Esophagus (tissue), 2 donors: ENCODE data around the gene OR1I1. TPM values are rescaled to one million over a fixed set of nuclear protein-coding genes. Genes with fewer than 3 reads are reported as not detected.

Experiments used
- H3K27ac ChIP-seq, 2 donors: one replicate each; pipeline ENCODE4 v1.5.1; 2013; ENCODE audit warnings: low read depth in 2 of 2, mild to moderate bottlenecking in 2 of 2, inconsistent platforms in 1 of 2, low read length in 1 of 2, moderate library complexity in 1 of 2
- H3K27me3 ChIP-seq, 2 donors: one replicate each; pipeline ENCODE4 v1.6.1; 2013; ENCODE audit warnings: low read length in 2 of 2, control low read depth in 1 of 2, mild to moderate bottlenecking in 1 of 2; ENCODE audit not compliant: insufficient read depth in 2 of 2, control insufficient read depth in 1 of 2
- H3K36me3 ChIP-seq, 2 donors: one replicate each; pipeline ENCODE4 v1.6.1; 2013; ENCODE audit warnings: low read length in 1 of 2; ENCODE audit not compliant: control insufficient read depth in 2 of 2, insufficient read depth in 2 of 2
- H3K4me1 ChIP-seq, 2 donors: one replicate each; pipeline ENCODE4 v1.6.1; 2013; ENCODE audit warnings: low read length in 1 of 2; ENCODE audit not compliant: control insufficient read depth in 2 of 2, insufficient read depth in 2 of 2
- H3K4me3 ChIP-seq, 2 donors: one replicate each; pipeline ENCODE4 v1.5.1; 2013; ENCODE audit warnings: low read length in 2 of 2, mild to moderate bottlenecking in 2 of 2, low read depth in 1 of 2, moderate library complexity in 1 of 2
- H3K9me3 ChIP-seq, 2 donors: one replicate each; pipeline ENCODE4 v1.6.1; 2013; ENCODE audit warnings: mild to moderate bottlenecking in 2 of 2, low read depth in 1 of 2, low read length in 1 of 2, moderate library complexity in 1 of 2; ENCODE audit not compliant: control insufficient read depth in 2 of 2, insufficient read depth in 1 of 2
- WGBS, 2 donors: extraction: QIAGEN DNeasy Blood & Tissue Kit; methylation state at CpG; one replicate each; pipeline ENCODE4 v1.1.7; 2013; 5-methylcytosine and 5-hydroxymethylcytosine counted together
- polyA plus RNA-seq, 2 donors: library from polyadenylated mRNA; stranded (reverse); fragments of 200-250 nt; gene quantifications; one replicate each; pipeline ENCODE4 v1.2.3, GENCODE V29; 2013
- donor health status: healthy with polysubstance abuse.
- donor health status: Bipolar disorder and iron deficiency.

The OR1I1 gene
- polyA plus RNA-seq, 2 donors: not detected

- H3K4me1 ChIP-seq: peaks cover 0 to 4% of the 10 kb centered on the region in 2 donors
- H3K9me3 ChIP-seq: no peaks in the 10 kb centered on the region
- H3K27ac ChIP-seq: no peak overlapping the region
- no peak overlapping the region for H3K4me3 ChIP-seq
- H3K36me3 ChIP-seq: peaks cover 17 to 53% of the 10 kb centered on the region in 2 donors
- no peaks in the 10 kb centered on the region for H3K27me3 ChIP-seq
- WGBS, 2 donors: 91 to 92% methylated on average over 58 of the region's 58 CpGs
Measured at GRCh38 chr19:15113245-15114152, 31.5 kb downstream of the OR1I1 start.

GRCh38 chr19:15114153-15114540 lies 32.1 kb downstream of the OR1I1 start:
- no peaks in the 10 kb centered on the region for H3K9me3 ChIP-seq
- no peaks in the 10 kb centered on the region for H3K27me3 ChIP-seq
- WGBS, 2 donors: 68 to 75% methylated on average over 7 of the region's 7 CpGs
- peaks cover 2 to 4% of the 10 kb centered on the region in 2 donors for H3K4me1 ChIP-seq
- H3K4me3 ChIP-seq: no peak overlapping the region
- H3K36me3 ChIP-seq: peaks cover 22 to 59% of the 10 kb centered on the region in 2 donors
- H3K27ac ChIP-seq: peak overlapping the region in 1 of 2 donors; percentile 20

- Histone ChIP-seq H3K27ac (peak overlapping the region in 1 of 2 donors; percentile 37), H3K27me3 (no peaks in the 10 kb centered on the region), H3K4me1 (peaks cover 2 to 4% of the 10 kb centered on the region in 2 donors), H3K9me3 (no peaks in the 10 kb centered on the region), H3K4me3 (no peak overlapping the region), H3K36me3 (peaks cover 24 to 60% of the 10 kb centered on the region in 2 donors)
- 58 to 66% methylated on average over 13 of the region's 13 CpGs for WGBS, 2 donors
Measured at GRCh38 chr19:15115080-15115479, 33.1 kb downstream of the OR1I1 start.

- Histone ChIP-seq H3K4me3 (no peak overlapping the region), H3K27me3 (no peaks in the 10 kb centered on the region), H3K4me1 (peaks cover 2 to 4% of the 10 kb centered on the region in 2 donors), H3K9me3 (no peaks in the 10 kb centered on the region), H3K36me3 (peaks cover 24 to 65% of the 10 kb centered on the region in 2 donors), H3K27ac (peak overlapping the region in 1 of 2 donors; percentile 37)
- WGBS, 2 donors: 79 to 81% methylated on average over 23 of the region's 23 CpGs
Measured at GRCh38 chr19:15115762-15116615, 34.0 kb downstream of the OR1I1 start.

GRCh38 chr19:15116856-15117255 lies 34.8 kb downstream of the OR1I1 start:
- H3K27ac ChIP-seq: no peak overlapping the region
- 89% methylated on average over 12 of the region's 12 CpGs for WGBS, 2 donors
- H3K27me3 ChIP-seq: no peaks in the 10 kb centered on the region
- H3K4me3 ChIP-seq: no peak overlapping the region
- no peaks in the 10 kb centered on the region for H3K9me3 ChIP-seq
- peaks cover 20 to 58% of the 10 kb centered on the region in 2 donors for H3K36me3 ChIP-seq
- peaks cover 2 to 4% of the 10 kb centered on the region in 2 donors for H3K4me1 ChIP-seq

- Histone ChIP-seq H3K27ac (peak overlapping the region; percentile 32 to 75), H3K9me3 (no peaks in the 10 kb centered on the region), H3K27me3 (no peaks in the 10 kb centered on the region), H3K4me3 (no peak overlapping the region), H3K36me3 (peaks cover 20 to 65% of the 10 kb centered on the region in 2 donors), H3K4me1 (peaks cover 5 to 8% of the 10 kb centered on the region in 2 donors)
- 84 to 91% methylated on average over 2 of the region's 2 CpGs for WGBS, 2 donors
Measured at GRCh38 chr19:15118248-15118647, 36.2 kb downstream of the OR1I1 start.

GRCh38 chr19:15118789-15119494 lies 36.9 kb downstream of the OR1I1 start:
- Histone ChIP-seq H3K27ac (peak overlapping the region; percentile 32 to 75), H3K4me1 (peaks cover 8 to 10% of the 10 kb centered on the region in 2 donors), H3K9me3 (no peaks in the 10 kb centered on the region), H3K27me3 (no peaks in the 10 kb centered on the region), H3K36me3 (peaks cover 20 to 63% of the 10 kb centered on the region in 2 donors), H3K4me3 (no peak overlapping the region)
- 95 to 96% methylated on average over 20 of the region's 20 CpGs for WGBS, 2 donors

- peaks cover 17 to 58% of the 10 kb centered on the region in 2 donors for H3K36me3 ChIP-seq
- no peaks in the 10 kb centered on the region for H3K27me3 ChIP-seq
- H3K4me3 ChIP-seq: no peak overlapping the region
- no peak overlapping the region for H3K27ac ChIP-seq
- H3K9me3 ChIP-seq: no peaks in the 10 kb centered on the region
- H3K4me1 ChIP-seq: peaks cover 5 to 16% of the 10 kb centered on the region in 2 donors
- WGBS, 2 donors: 96% methylated on average over 14 of the region's 14 CpGs
Measured at GRCh38 chr19:15120135-15121026, 38.4 kb downstream of the OR1I1 start.
